Measurements from ENCODE around the gene DZIP3.

- TF ChIP-seq EZH2phosphoT487 (IDR thresholded peaks at IDR 0.05; ENCODE audit: insufficient read depth, low read depth) (no peak), EZH2 (IDR thresholded peaks at IDR 0.05; ENCODE audit: insufficient read depth, poor library complexity, severe bottlenecking) (no peak)
Observed at GRCh38 chr3:108673988-108674661, 84.6 kb downstream of the DZIP3 start.

All from GM23248 (cell line).